ENCODE results near the gene FAM170B. TPM values are rescaled to one million over a fixed set of nuclear protein-coding genes. Genes with fewer than 3 reads are reported as not detected.

The FAM170B gene
- total RNA-seq, 1 experiment from 2014 or later: not detected

GRCh38 chr10:49151025-49151445 is 17.2 kb upstream of the FAM170B start:
- DNase-seq: no peak
- no TSS peak for BruUV-seq (replicated peaks)
- TF ChIP-seq EZH2 (IDR thresholded peaks at IDR 0.05; ENCODE audit: low read depth): no peak
- TF ChIP-seq CTCF (conservative IDR thresholded peaks at IDR 0.05): no peak
- Histone ChIP-seq H3K4me3 (no peak overlapping the region), H3K27ac (no peak overlapping the region), H3K27me3 (ENCODE audit: insufficient read depth, low read depth) (peaks cover 32% of the 10 kb centered on the region; the same call in 1 of the 2 replicates), H3K79me2 (ENCODE audit: low read depth) (no peaks in the 10 kb centered on the region), H3K4me2 (no peak overlapping the region), H3K36me3 (ENCODE audit: low read depth) (no peaks in the 10 kb centered on the region), H3K4me1 (replicated peaks; ENCODE audit: insufficient read depth) (no peaks in the 10 kb centered on the region), H3F3A (ENCODE audit: insufficient read depth, low read depth) (no peaks in the 10 kb centered on the region; the same call in 1 of the 2 replicates), H2AFZ (no peak overlapping the region), H4K20me1 (ENCODE audit: insufficient read depth) (no peaks in the 10 kb centered on the region), H3K9me2 (ENCODE audit: insufficient read depth) (no peaks in the 10 kb centered on the region), H3K9me3 (ENCODE audit: insufficient read depth, low read depth) (no peaks in the 10 kb centered on the region)
- intact Hi-C loops (cut with micrococcal nuclease; ENCODE audit: unreplicated experiment): no loop called here
- ChIA-PET CTCF (no interaction called here), POLR2A (ENCODE audit: unreplicated experiment) (no interaction called here)

DNA sequence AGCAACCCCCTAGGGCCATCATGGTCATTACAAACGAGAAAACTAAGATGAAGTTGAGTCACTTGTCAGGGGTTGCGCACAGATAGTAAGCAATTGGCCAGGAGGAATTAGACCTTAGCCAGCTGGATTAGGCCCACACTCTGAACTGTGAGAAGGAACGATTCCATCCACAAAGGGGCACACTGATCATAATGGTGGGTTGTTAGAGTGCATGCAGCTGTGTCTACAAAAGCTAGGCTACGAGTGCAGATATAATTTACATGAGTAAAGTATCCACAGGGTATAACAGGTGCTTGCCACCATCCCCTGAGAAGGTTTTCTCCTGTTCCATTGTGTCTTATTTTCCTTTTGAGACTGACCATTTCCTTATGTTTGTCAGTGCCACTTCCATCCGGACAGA is 16.6 kb upstream of the FAM170B start:
- intact Hi-C loops (cut with micrococcal nuclease; ENCODE audit: unreplicated experiment): no loop called here
- DNase-seq: no peak
- H3F3A ChIP-seq (ENCODE audit: insufficient read depth, low read depth): no peaks in the 10 kb centered on the region; the same call in 1 of the 2 replicates
- ChIA-PET POLR2A (ENCODE audit: unreplicated experiment) (no interaction called here), CTCF (no interaction called here)
- no peaks in the 10 kb centered on the region for H3K36me3 ChIP-seq (ENCODE audit: low read depth)
- no peaks in the 10 kb centered on the region for H3K9me2 ChIP-seq (ENCODE audit: insufficient read depth)
- TF ChIP-seq EZH2 (IDR thresholded peaks at IDR 0.05; ENCODE audit: low read depth) (no peak), CTCF (conservative IDR thresholded peaks at IDR 0.05) (no peak)
- H3K4me2 ChIP-seq: no peak overlapping the region
- H3K79me2 ChIP-seq (ENCODE audit: low read depth): no peaks in the 10 kb centered on the region
- no peak overlapping the region for H3K27ac ChIP-seq
- BruUV-seq (replicated peaks): no TSS peak
- H4K20me1 ChIP-seq (ENCODE audit: insufficient read depth): no peaks in the 10 kb centered on the region
- H3K9me3 ChIP-seq (ENCODE audit: insufficient read depth, low read depth): no peaks in the 10 kb centered on the region
- no peak overlapping the region for H2AFZ ChIP-seq
- H3K4me3 ChIP-seq: no peak overlapping the region
- H3K27me3 ChIP-seq (ENCODE audit: insufficient read depth, low read depth): peaks cover 29% of the 10 kb centered on the region; the same call in 1 of the 2 replicates
- no peaks in the 10 kb centered on the region for H3K4me1 ChIP-seq (replicated peaks; ENCODE audit: insufficient read depth)

DNA sequence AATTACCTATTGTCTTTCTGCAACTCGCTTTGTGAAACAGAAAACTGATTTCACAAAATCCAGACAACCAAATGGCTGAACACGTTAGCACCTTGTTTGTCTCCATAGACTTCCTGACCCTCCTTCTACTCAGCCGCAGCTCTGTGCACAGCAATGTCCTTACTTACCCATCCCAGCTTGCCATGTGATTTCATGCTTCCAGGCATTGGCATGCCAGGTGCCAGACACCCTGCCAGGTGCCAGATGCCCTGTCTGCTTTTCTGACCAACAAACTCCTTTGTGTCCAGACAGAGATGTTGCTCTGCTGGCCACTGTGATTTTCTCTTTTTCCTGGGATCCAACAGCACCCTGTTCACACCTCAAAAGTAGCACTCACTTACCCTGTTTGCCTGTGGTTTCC is 16.1 kb upstream of the FAM170B start:
- Histone ChIP-seq H3K4me3 (no peak overlapping the region), H3K4me1 (replicated peaks; ENCODE audit: insufficient read depth) (no peaks in the 10 kb centered on the region), H3K9me2 (ENCODE audit: insufficient read depth) (no peaks in the 10 kb centered on the region), H3K4me2 (no peak overlapping the region), H3K9me3 (ENCODE audit: insufficient read depth, low read depth) (no peaks in the 10 kb centered on the region), H2AFZ (no peak overlapping the region), H4K20me1 (ENCODE audit: insufficient read depth) (no peaks in the 10 kb centered on the region), H3K27me3 (ENCODE audit: insufficient read depth, low read depth) (peaks cover 29% of the 10 kb centered on the region; the same call in 1 of the 2 replicates), H3K27ac (no peak overlapping the region), H3F3A (ENCODE audit: insufficient read depth, low read depth) (no peaks in the 10 kb centered on the region; the same call in 1 of the 2 replicates), H3K36me3 (ENCODE audit: low read depth) (no peaks in the 10 kb centered on the region), H3K79me2 (ENCODE audit: low read depth) (no peaks in the 10 kb centered on the region)
- BruUV-seq (replicated peaks): no TSS peak
- CTCF ChIA-PET: no interaction called here
- TF ChIP-seq CTCF (conservative IDR thresholded peaks at IDR 0.05) (no peak), EZH2 (IDR thresholded peaks at IDR 0.05; ENCODE audit: low read depth) (no peak)
- POLR2A ChIA-PET (ENCODE audit: unreplicated experiment): no interaction called here
- intact Hi-C loops (cut with micrococcal nuclease; ENCODE audit: unreplicated experiment): no loop called here
- DNase-seq: no peak
